ENCODE measurements around the gene LINC00305.
A peak's percentile ranks its signal among the peaks of the same experiment; 100 is the strongest.

LINC00305 gene

GRCh38 chr18:64148988-64149387 lies at the start of gene LINC00305:
LINC00305 (minus strand) TSS chr18:64149088.
- DNase-seq (ENCODE audit: low read depth): no peak

GRCh38 chr18:64191069-64191468 lies 42.2 kb upstream of the LINC00305 start:
- DNase-seq (ENCODE audit: low read depth): no peak

- DNase-seq (ENCODE audit: low read depth): no peak
Observed at GRCh38 chr18:64185987-64186386, 37.1 kb upstream of the LINC00305 start.

GRCh38 chr18:64183665-64184064 lies 34.8 kb upstream of the LINC00305 start:
- no peak for DNase-seq (ENCODE audit: low read depth)

- DNase-seq (ENCODE audit: low read depth): no peak
Observed at GRCh38 chr18:64180617-64181016, 31.7 kb upstream of the LINC00305 start.

- DNase-seq (ENCODE audit: low read depth): no peak
Observed at GRCh38 chr18:64180171-64180570, 31.3 kb upstream of the LINC00305 start.

GRCh38 chr18:64179556-64180080 lies 30.7 kb upstream of the LINC00305 start:
- DNase-seq (ENCODE audit: low read depth): no peak

- DNase-seq (ENCODE audit: low read depth): no peak
Observed at GRCh38 chr18:64178860-64179259, 30.0 kb upstream of the LINC00305 start.

GRCh38 chr18:64175432-64175831 lies 26.5 kb upstream of the LINC00305 start:
- DNase-seq (ENCODE audit: low read depth): no peak

- no peak for DNase-seq (ENCODE audit: low read depth)
Observed at GRCh38 chr18:64171576-64171975, 22.7 kb upstream of the LINC00305 start.

GRCh38 chr18:64167408-64167925 lies 18.6 kb upstream of the LINC00305 start:
- no peak for DNase-seq (ENCODE audit: low read depth)

- DNase-seq (ENCODE audit: low read depth): peak; percentile 7
Observed at GRCh38 chr18:64165906-64166305, 17.0 kb upstream of the LINC00305 start.

- no peak for DNase-seq (ENCODE audit: low read depth)
Observed at GRCh38 chr18:64164883-64165282, 16.0 kb upstream of the LINC00305 start.

GRCh38 chr18:64149916-64150438 lies 1.1 kb upstream of the LINC00305 start:
- DNase-seq (ENCODE audit: low read depth): no peak

- DNase-seq (ENCODE audit: low read depth): no peak
Observed at GRCh38 chr18:64142904-64143303, 6.0 kb downstream of the LINC00305 start.

- DNase-seq (ENCODE audit: low read depth): no peak
Observed at GRCh38 chr18:64137914-64138313, 11.0 kb downstream of the LINC00305 start.

GRCh38 chr18:64134044-64134747 lies 14.7 kb downstream of the LINC00305 start:
- DNase-seq (ENCODE audit: low read depth): peak; percentile 6

GRCh38 chr18:64132871-64133270 lies 16.0 kb downstream of the LINC00305 start:
- no peak for DNase-seq (ENCODE audit: low read depth)

- no peak for DNase-seq (ENCODE audit: low read depth)
Observed at GRCh38 chr18:64131314-64131713, 17.6 kb downstream of the LINC00305 start.

- no peak for DNase-seq (ENCODE audit: low read depth)
Observed at GRCh38 chr18:64127172-64127571, 21.7 kb downstream of the LINC00305 start.

GRCh38 chr18:64119916-64120315 lies 29.0 kb downstream of the LINC00305 start:
- DNase-seq (ENCODE audit: low read depth): peak; percentile 13

GRCh38 chr18:64118406-64118805 lies 30.5 kb downstream of the LINC00305 start:
- no peak for DNase-seq (ENCODE audit: low read depth)

GRCh38 chr18:64116571-64117175 lies 32.2 kb downstream of the LINC00305 start:
- DNase-seq (ENCODE audit: low read depth): no peak

Data from ELR (cell line).